ENCODE results near the gene FARS2. TPM values are rescaled to one million over a fixed set of nuclear protein-coding genes. Genes with fewer than 3 reads are reported as not detected.

The FARS2 gene
- polyA plus RNA-seq, 2 of the 4 experiments (the other 2 are of a cell fraction), result 12.9 to 17.5 TPM

- POLR2A ChIA-PET, result no interaction called here
- no peak for ATAC-seq
- CTCF ChIA-PET, result no interaction called here
Observed at GRCh38 chr6:5582762-5583161, 321.4 kb downstream of the FARS2 start.

GRCh38 chr6:5583528-5583927 is 322.2 kb downstream of the FARS2 start:
- no peak overlapping the region; the same call in 2 of the 3 replicates for H3K4me2 ChIP-seq
- CTCF ChIA-PET, result no interaction called here
- H3K4me3 ChIP-seq, result no peak overlapping the region
- TF ChIP-seq, protein P1, sequence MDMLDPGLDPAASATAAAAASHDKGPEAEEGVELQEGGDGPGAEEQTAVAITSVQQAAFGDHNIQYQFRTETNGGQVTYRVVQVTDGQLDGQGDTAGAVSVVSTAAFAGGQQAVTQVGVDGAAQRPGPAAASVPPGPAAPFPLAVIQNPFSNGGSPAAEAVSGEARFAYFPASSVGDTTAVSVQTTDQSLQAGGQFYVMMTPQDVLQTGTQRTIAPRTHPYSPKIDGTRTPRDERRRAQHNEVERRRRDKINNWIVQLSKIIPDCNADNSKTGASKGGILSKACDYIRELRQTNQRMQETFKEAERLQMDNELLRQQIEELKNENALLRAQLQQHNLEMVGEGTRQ (IDR thresholded peaks at IDR 0.05), result no peak
- TF ChIP-seq NR3C1 (IDR thresholded peaks at IDR 0.05) (no peak), MAFK (IDR thresholded peaks at IDR 0.05; ENCODE audit: partially characterized antibody) (no peak)
- peaks cover 6% of the 10 kb centered on the region for H3K4me1 ChIP-seq
- POLR2A ChIA-PET, result no interaction called here
- ATAC-seq, result no peak
- no peak for DNase-seq (ENCODE audit: low read depth in 1 of 2, low spot score in 1 of 2)
- 54% methylated on average over 3 of the region's 3 CpGs for WGBS (ENCODE audit: missing lambda C conversion rate)
- H3K27ac ChIP-seq, result peak overlapping the region in 1 of 2 experiments; percentile 59; a peak in 2 of 6 replicates
- no peak for FAIRE-seq
- H3K9me3 ChIP-seq, result no peaks in the 10 kb centered on the region

More at GRCh38 chr6:5582762-5583161, 321.4 kb downstream of the FARS2 start:
- H3K9me3 ChIP-seq, result no peaks in the 10 kb centered on the region
- TF ChIP-seq KDM1A (IDR thresholded peaks at IDR 0.05; ENCODE audit: low read depth), result no peak
- TF ChIP-seq GATA3 (IDR thresholded peaks at IDR 0.05; ENCODE audit: borderline replicate concordance), result no peak
- no peak for TF ChIP-seq RNF2 (IDR thresholded peaks at IDR 0.05; ENCODE audit: borderline replicate concordance, low read depth)
- no peak for TF ChIP-seq CBX8 (IDR thresholded peaks at IDR 0.05)
- no peak for TF ChIP-seq ESRRA (IDR thresholded peaks at IDR 0.05; ENCODE audit: borderline replicate concordance, low read length)
- TF ChIP-seq HOXB13 (CRISPR knock-in tag; IDR thresholded peaks at IDR 0.05; ENCODE audit: low read depth), result no peak
- TF ChIP-seq CBX2 (IDR thresholded peaks at IDR 0.05; ENCODE audit: borderline replicate concordance, low read depth), result no peak
- TF ChIP-seq HOXA7 (CRISPR knock-in tag; IDR thresholded peaks at IDR 0.05), result no peak
- no peak for TF ChIP-seq EP300 (IDR thresholded peaks at IDR 0.05)
- TF ChIP-seq HDAC2 (IDR thresholded peaks at IDR 0.05), result no peak
- TF ChIP-seq, protein P2, sequence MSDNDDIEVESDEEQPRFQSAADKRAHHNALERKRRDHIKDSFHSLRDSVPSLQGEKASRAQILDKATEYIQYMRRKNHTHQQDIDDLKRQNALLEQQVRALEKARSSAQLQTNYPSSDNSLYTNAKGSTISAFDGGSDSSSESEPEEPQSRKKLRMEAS (IDR thresholded peaks at IDR 0.05), result no peak
- no peak for TF ChIP-seq SREBF2 (IDR thresholded peaks at IDR 0.05)
- TF ChIP-seq TFCP2L1 (CRISPR knock-in tag; IDR thresholded peaks at IDR 0.05), result no peak
- no peak overlapping the region for H3K4me2 ChIP-seq
- FAIRE-seq, result no peak
- H3K27ac ChIP-seq, result no peak overlapping the region
- no peak overlapping the region for H3K4me3 ChIP-seq
- no peak for DNase-seq (ENCODE audit: low read depth in 1 of 2, low spot score in 1 of 2)
- peaks cover 6% of the 10 kb centered on the region for H3K4me1 ChIP-seq

- ATAC-seq (no peak), DNase-seq (ENCODE audit: low read depth in 1 of 2, low spot score in 1 of 2) (peak in 1 of 2 experiments; percentile 5), FAIRE-seq (no peak)
- Histone ChIP-seq H3K9me3 (no peaks in the 10 kb centered on the region), H3K27ac (peak overlapping the region in 1 of 2 experiments; percentile 59; a peak in 2 of 6 replicates), H3K4me1 (peaks cover 6% of the 10 kb centered on the region), H3K4me3 (no peak overlapping the region), H3K4me2 (peak overlapping the region; percentile 40)
- TF ChIP-seq MAFK (IDR thresholded peaks at IDR 0.05; ENCODE audit: partially characterized antibody) (peak; percentile 90), ZSCAN20 (CRISPR knock-in tag; IDR thresholded peaks at IDR 0.05) (no peak)
- ChIA-PET POLR2A (no interaction called here), CTCF (no interaction called here)
- WGBS (ENCODE audit: missing lambda C conversion rate), result 73% methylated on average over 5 of the region's 5 CpGs
Observed at GRCh38 chr6:5584078-5584482, 322.8 kb downstream of the FARS2 start.

GRCh38 chr6:5587648-5588047 is 326.3 kb downstream of the FARS2 start:
- Histone ChIP-seq H3K9me3 (no peaks in the 10 kb centered on the region), H3K4me2 (no peak overlapping the region), H3K4me1 (peaks cover 6% of the 10 kb centered on the region), H3K27ac (no peak overlapping the region), H3K4me3 (no peak overlapping the region)
- CTCF ChIA-PET, result no interaction called here
- ATAC-seq (no peak), FAIRE-seq (no peak), DNase-seq (ENCODE audit: low read depth in 1 of 2, low spot score in 1 of 2) (no peak)
- 85% methylated on average over 3 of the region's 3 CpGs for WGBS (ENCODE audit: missing lambda C conversion rate)
- POLR2A ChIA-PET, result no interaction called here
- no peak for TF ChIP-seq ZNF302 (CRISPR knock-in tag; IDR thresholded peaks at IDR 0.05)
- TF ChIP-seq RCOR1 (IDR thresholded peaks at IDR 0.05; ENCODE audit: low read depth, low read length), result no peak
- no peak for TF ChIP-seq RNF2 (IDR thresholded peaks at IDR 0.05; ENCODE audit: borderline replicate concordance, low read depth)
- no peak for TF ChIP-seq TP53 (CRISPR knock-in tag; IDR thresholded peaks at IDR 0.05)
- no peak for TF ChIP-seq MYC (IDR thresholded peaks at IDR 0.05; ENCODE audit: borderline replicate concordance, low read length)
- no peak for TF ChIP-seq SMC3 (IDR thresholded peaks at IDR 0.05)
- no peak for TF ChIP-seq POLR2A (IDR thresholded peaks at IDR 0.05; ENCODE audit: low read length)
- TF ChIP-seq, protein P3, sequence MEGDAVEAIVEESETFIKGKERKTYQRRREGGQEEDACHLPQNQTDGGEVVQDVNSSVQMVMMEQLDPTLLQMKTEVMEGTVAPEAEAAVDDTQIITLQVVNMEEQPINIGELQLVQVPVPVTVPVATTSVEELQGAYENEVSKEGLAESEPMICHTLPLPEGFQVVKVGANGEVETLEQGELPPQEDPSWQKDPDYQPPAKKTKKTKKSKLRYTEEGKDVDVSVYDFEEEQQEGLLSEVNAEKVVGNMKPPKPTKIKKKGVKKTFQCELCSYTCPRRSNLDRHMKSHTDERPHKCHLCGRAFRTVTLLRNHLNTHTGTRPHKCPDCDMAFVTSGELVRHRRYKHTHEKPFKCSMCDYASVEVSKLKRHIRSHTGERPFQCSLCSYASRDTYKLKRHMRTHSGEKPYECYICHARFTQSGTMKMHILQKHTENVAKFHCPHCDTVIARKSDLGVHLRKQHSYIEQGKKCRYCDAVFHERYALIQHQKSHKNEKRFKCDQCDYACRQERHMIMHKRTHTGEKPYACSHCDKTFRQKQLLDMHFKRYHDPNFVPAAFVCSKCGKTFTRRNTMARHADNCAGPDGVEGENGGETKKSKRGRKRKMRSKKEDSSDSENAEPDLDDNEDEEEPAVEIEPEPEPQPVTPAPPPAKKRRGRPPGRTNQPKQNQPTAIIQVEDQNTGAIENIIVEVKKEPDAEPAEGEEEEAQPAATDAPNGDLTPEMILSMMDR (IDR thresholded peaks at IDR 0.05), result no peak
- no peak for TF ChIP-seq KDM5A (IDR thresholded peaks at IDR 0.05)
- no peak for TF ChIP-seq HOXB5 (CRISPR knock-in tag; IDR thresholded peaks at IDR 0.05)
- TF ChIP-seq FOSB (CRISPR knock-in tag; IDR thresholded peaks at IDR 0.05), result no peak
- no peak for TF ChIP-seq EP300 (IDR thresholded peaks at IDR 0.05)
- no peak for TF ChIP-seq NPAS2 (CRISPR knock-in tag; IDR thresholded peaks at IDR 0.05; ENCODE audit: borderline replicate concordance)
- no peak for TF ChIP-seq RARB (CRISPR knock-in tag; IDR thresholded peaks at IDR 0.05)
- TF ChIP-seq ZC3H11A (IDR thresholded peaks at IDR 0.05), result no peak
- no peak for TF ChIP-seq JUNB (IDR thresholded peaks at IDR 0.05)
- no peak for TF ChIP-seq HOXB13 (CRISPR knock-in tag; IDR thresholded peaks at IDR 0.05; ENCODE audit: low read depth)
- no peak for TF ChIP-seq NR3C1 (IDR thresholded peaks at IDR 0.05)

Measured in A549 (cell line).